Measurements from ENCODE around the gene FLT3LG. TPM values are rescaled to one million over a fixed set of nuclear protein-coding genes. Genes with fewer than 3 reads are reported as not detected.

FLT3LG gene
- total and polyA plus RNA-seq, 2 of the 8 experiments (the other 6 are each of a cell fraction or from before 2014, with no cell fraction given): 1.6 to 3.2 TPM

- H4K91ac ChIP-seq (replicated peaks; ENCODE audit: insufficient read length, low read length): no peak overlapping the region
- TF ChIP-seq BACH1 (IDR thresholded peaks at IDR 0.05; ENCODE audit: low read length): no peak
- no peak for TF ChIP-seq HDAC6 (IDR thresholded peaks at IDR 0.05; ENCODE audit: low read depth, low read length)
- no peak for TF ChIP-seq RAD21 (IDR thresholded peaks at IDR 0.05 in 1 of 2, conservative IDR thresholded peaks at IDR 0.05 in 1 of 2; ENCODE audit: low read depth in 2 of 2, low read length in 2 of 2)
- TF ChIP-seq GABPA (IDR thresholded peaks at IDR 0.05; ENCODE audit: borderline replicate concordance, insufficient read depth, low read length): no peak
- peak in 1 of 2 experiments; percentile 24; a peak in 1 of 3 replicates for TF ChIP-seq POLR2A (IDR thresholded peaks at IDR 0.05; ENCODE audit: control extremely low read depth in 1 of 2, low read depth in 2 of 2, low read length in 2 of 2)
- no peak for TF ChIP-seq SP1 (IDR thresholded peaks at IDR 0.05; ENCODE audit: low read depth, low read length)
- TF ChIP-seq POLR2AphosphoS5 (IDR thresholded peaks at IDR 0.05; ENCODE audit: low read depth, low read length): peak; percentile 14
- TF ChIP-seq KDM1A (IDR thresholded peaks at IDR 0.05; ENCODE audit: borderline replicate concordance, low read length): no peak
- no peak for TF ChIP-seq JUN (IDR thresholded peaks at IDR 0.05; ENCODE audit: low read depth, low read length)
- TF ChIP-seq ZNF274 (IDR thresholded peaks at IDR 0.05; ENCODE audit: borderline replicate concordance, extremely low read depth, low read length): no peak
- TF ChIP-seq RFX5 (IDR thresholded peaks at IDR 0.05; ENCODE audit: borderline replicate concordance, low read depth, low read length): no peak
- no peak overlapping the region for H3K4ac ChIP-seq (replicated peaks; ENCODE audit: insufficient read length, low read depth, low read length)
- H3K79me1 ChIP-seq (ENCODE audit: low read depth, low read length): peaks cover 11% of the 10 kb centered on the region
- WGBS, 2 experiments (ENCODE audit: extremely low coverage in 1 of 2, insufficient coverage in 1 of 2, insufficient read length in 1 of 2, insufficient replicate concordance in 2 of 2, low coverage in 1 of 2, low lambda C conversion rate in 2 of 2, missing lambda C conversion rate in 1 of 2): 90% methylated on average over 7 of the region's 7 CpGs; no CpG with 5 or more reads in 1 of the 2 experiments
- H4K8ac ChIP-seq (ENCODE audit: extremely low read depth, insufficient read depth, low read length): no peak overlapping the region
- no peak overlapping the region for H2AK5ac ChIP-seq (ENCODE audit: low read depth, low read length)
- peaks cover 0 to 22% of the 10 kb centered on the region in 2 experiments; a peak in 2 of 4 replicates for H3K79me2 ChIP-seq (ENCODE audit: control insufficient read depth in 1 of 2, insufficient read depth in 2 of 2, low read length in 2 of 2)
- H2AFZ ChIP-seq (ENCODE audit: low read length): no peak overlapping the region
- no peak overlapping the region for H2BK120ac ChIP-seq (replicated peaks; ENCODE audit: low read depth, low read length)
- H3K56ac ChIP-seq (replicated peaks; ENCODE audit: insufficient read length, low read depth, low read length): no peak overlapping the region
- no peak for FAIRE-seq
- ChIA-PET POLR2A (ENCODE audit: partially characterized antibody) (interaction anchor here (0.8 to 2.3 kb wide), 10 partner anchors 14 to 144 kb away, joined by 3 to 6 read pairs (median 4); partner anchors contain the start of genes RCN3 and SCAF1), CTCF (ENCODE audit: partially characterized antibody) (interaction anchor here (0.7 to 1.5 kb wide), 5 partner anchors 29 to 60 kb away, joined by 3 to 4 read pairs (median 3); partner anchors contain the start of gene RCN3)
- peaks cover 9% of the 10 kb centered on the region; the same call in 1 of the 2 replicates for H3K23me2 ChIP-seq (ENCODE audit: low read depth, low read length)
- no peak overlapping the region for H3K18ac ChIP-seq (ENCODE audit: extremely low read depth, low read length)
- no peak overlapping the region for H2BK20ac ChIP-seq (ENCODE audit: low read length)
- H3K36me3 ChIP-seq (ENCODE audit: control insufficient read depth in 2 of 4, insufficient read depth in 4 of 4, low read length in 3 of 4): peaks cover 19 to 33% (median 23%) of the 10 kb centered on the region in 4 experiments
- H3K23ac ChIP-seq (ENCODE audit: insufficient read length): no peak overlapping the region
- peak overlapping the region in 2 of 4 experiments; percentile 14 to 97; a peak in 3 of 8 replicates for H3K4me3 ChIP-seq (ENCODE audit: extremely low read depth in 1 of 4, insufficient read depth in 2 of 4, low read depth in 3 of 4, low read length in 4 of 4)
- H4K5ac ChIP-seq (ENCODE audit: insufficient read length, low read depth, low read length): no peak overlapping the region
- peaks cover 0 to 32% (median 23%) of the 10 kb centered on the region in 4 experiments; a peak in 6 of 7 replicates for H3K4me1 ChIP-seq (replicated peaks in 1 of 4; ENCODE audit: control insufficient read depth in 3 of 4, insufficient read depth in 4 of 4, low read length in 3 of 4)
- H3K9ac ChIP-seq (replicated peaks in 1 of 4; ENCODE audit: extremely low read depth in 1 of 4, low read depth in 3 of 4, low read length in 3 of 4): no peak overlapping the region; a peak in 1 of 7 replicates
- DNase-seq (ENCODE audit: low read depth in 1 of 2, low spot score in 2 of 2): no peak
- H3K27me3 ChIP-seq (replicated peaks in 1 of 4; ENCODE audit: control insufficient read depth in 3 of 4, extremely low read depth in 1 of 4, insufficient read depth in 3 of 4, low read length in 3 of 4): no peaks in the 10 kb centered on the region
- H2BK5ac ChIP-seq (ENCODE audit: low read depth, low read length): no peak overlapping the region
- no peak overlapping the region for H2BK15ac ChIP-seq (ENCODE audit: low read length)
- no peak overlapping the region for H3K14ac ChIP-seq (ENCODE audit: insufficient read length)
- H3K27ac ChIP-seq (ENCODE audit: low read depth, low read length): no peak overlapping the region
- no peak overlapping the region for H2BK12ac ChIP-seq (ENCODE audit: low read depth, low read length)
- H4K20me1 ChIP-seq (replicated peaks in 1 of 2; ENCODE audit: control insufficient read depth in 1 of 2, insufficient read depth in 2 of 2, low read length in 2 of 2): peaks cover 15 to 18% of the 10 kb centered on the region in 2 experiments
- H3K9me3 ChIP-seq (ENCODE audit: insufficient read depth in 2 of 2, low read depth in 1 of 2, low read length in 1 of 2): no peaks in the 10 kb centered on the region
- peak overlapping the region; percentile 95 to 97; a peak in 3 of 4 replicates for H3K4me2 ChIP-seq (ENCODE audit: insufficient read depth in 1 of 2, low read depth in 2 of 2, low read length in 2 of 2)
Observed at GRCh38 chr19:49498475-49498874, 24.5 kb downstream of the FLT3LG start.

Measured in H1 (cell line).